Gastrocnemius medialis (tissue), 4 donors: Measurements from ENCODE around the gene LRRC1. TPM values are rescaled to one million over a fixed set of nuclear protein-coding genes. Genes with fewer than 3 reads are reported as not detected.

Experiments
- ATAC-seq, 2 donors: fragments of 150-250 bp; one replicate each; pipeline ENCODE4 v1.9.1; 2016
- DNase-seq, 2 donors: peaks; one replicate each; pipeline ENCODE4 v3.0.0-alpha.2; 2019
- H3K27ac ChIP-seq, 4 donors: fragments of 200-600 bp; sonication (generic); 1 replicate in 1 of 4; 2 replicates in 3 of 4; pipeline ENCODE4 v1.5.1; 2016 to 2018; ENCODE audit warnings: mild to moderate bottlenecking in 2 of 4, moderate library complexity in 1 of 4
- H3K27me3 ChIP-seq, 3 donors: fragments of 200-600 bp; sonication (generic) in 2 of 3; 1 replicate in 1 of 3; 2 replicates in 2 of 3; pipeline versions ENCODE4 v1.5.1 to v1.6.0; 2016 to 2019; ENCODE audit warnings: mild to moderate bottlenecking in 1 of 3, moderate library complexity in 1 of 3
- H3K36me3 ChIP-seq, 2 donors: fragments of 200-600 bp; sonication (generic) in 1 of 2; one replicate each; pipeline ENCODE4 v1.5.1; 2017 to 2018
- H3K4me1 ChIP-seq, 2 donors: fragments of 200-600 bp; sonication (generic) in 1 of 2; one replicate each; pipeline ENCODE4 v1.5.1; 2016 to 2017; ENCODE audit warnings: mild to moderate bottlenecking in 2 of 2
- H3K4me3 ChIP-seq, 4 donors: fragments of 200-600 bp; sonication (generic) in 3 of 4; 1 replicate in 1 of 4; 2 replicates in 3 of 4; pipeline ENCODE4 v1.5.1; 2016 to 2019; ENCODE audit warnings: mild to moderate bottlenecking in 2 of 4
- H3K9me3 ChIP-seq, 3 donors: fragments of 200-600 bp; sonication (generic) in 2 of 3; 1 replicate in 1 of 3; 2 replicates in 2 of 3; pipeline ENCODE4 v1.5.1; 2016 to 2019
- CTCF ChIP-seq, 5 experiments: fragments of 450-650 bp in 3 of 5; fragments of 200-600 bp in 2 of 5; sonication (generic) in 2 of 5; IDR thresholded peaks in 4 of 5; conservative IDR thresholded peaks in 1 of 5; 1 replicate in 4 of 5; 2 replicates in 1 of 5; pipeline ENCODE4 v1.5.1; 2016 to 2019; ENCODE audit warnings: antibody characterized with exemption in 5 of 5, mild to moderate bottlenecking in 3 of 5, moderate library complexity in 3 of 5
- POLR2A ChIP-seq, 2 donors: fragments of 450-650 bp; IDR thresholded peaks; one replicate each; pipeline ENCODE4 v1.6.1; 2017; ENCODE audit warnings: antibody characterized with exemption in 2 of 2, mild to moderate bottlenecking in 2 of 2, moderate library complexity in 2 of 2
- in situ Hi-C, 4 donors: fragments of 200-750 bp; cut with MboI; loops; one replicate each; pipeline versions ENCODE4 v1.15.0 to v1.8.0; 2017; ENCODE audit warnings: low sequenced_read_pairs in 4 of 4
- intact Hi-C: fragments of 100-400 bp; cut with DNase I; formaldehyde crosslinking; loops from one replicate; pipeline ENCODE4 v1.15.1; 2023; ENCODE audit warnings: low total_unique reads
- total RNA-seq, 4 donors: library from RNA; depleted of rRNA; stranded (reverse); fragments of >200 nt; gene quantifications; one replicate each; pipeline versions ENCODE4 v1.1.0 to v1.2.3, GENCODE V29; 2016

The LRRC1 gene
- total RNA-seq, 4 donors from 2014 or later = 0.67 to 8.5 (median 2.4) TPM

- no peak for DNase-seq
- intact Hi-C loops = no loop called here
- Histone ChIP-seq H3K27me3 (no peaks in the 10 kb centered on the region), H3K27ac (no peak overlapping the region), H3K36me3 (no peaks in the 10 kb centered on the region), H3K4me3 (no peak overlapping the region), H3K9me3 (no peaks in the 10 kb centered on the region), H3K4me1 (no peaks in the 10 kb centered on the region)
- TF ChIP-seq POLR2A (IDR thresholded peaks at IDR 0.05) (no peak), CTCF (IDR thresholded peaks at IDR 0.05 in 4 of 5, conservative IDR thresholded peaks at IDR 0.05 in 1 of 5) (no peak)
- ATAC-seq = peak in 1 of 2 donors; percentile 30
- in situ Hi-C loops = no loop called here
Measured at GRCh38 chr6:53910834-53911233, 116.0 kb downstream of the LRRC1 start.

- no peaks in the 10 kb centered on the region for H3K4me1 ChIP-seq
- TF ChIP-seq POLR2A (IDR thresholded peaks at IDR 0.05) (no peak), CTCF (IDR thresholded peaks at IDR 0.05 in 4 of 5, conservative IDR thresholded peaks at IDR 0.05 in 1 of 5) (no peak)
- no peak overlapping the region for H3K27ac ChIP-seq
- intact Hi-C loops (no loop called here), in situ Hi-C loops (no loop called here)
- H3K9me3 ChIP-seq = no peaks in the 10 kb centered on the region
- no peak overlapping the region for H3K4me3 ChIP-seq
- H3K27me3 ChIP-seq = no peaks in the 10 kb centered on the region
- DNase-seq = no peak
- no peaks in the 10 kb centered on the region for H3K36me3 ChIP-seq
- ATAC-seq = no peak
Measured at GRCh38 chr6:53912661-53913060, 117.9 kb downstream of the LRRC1 start.

DNA sequence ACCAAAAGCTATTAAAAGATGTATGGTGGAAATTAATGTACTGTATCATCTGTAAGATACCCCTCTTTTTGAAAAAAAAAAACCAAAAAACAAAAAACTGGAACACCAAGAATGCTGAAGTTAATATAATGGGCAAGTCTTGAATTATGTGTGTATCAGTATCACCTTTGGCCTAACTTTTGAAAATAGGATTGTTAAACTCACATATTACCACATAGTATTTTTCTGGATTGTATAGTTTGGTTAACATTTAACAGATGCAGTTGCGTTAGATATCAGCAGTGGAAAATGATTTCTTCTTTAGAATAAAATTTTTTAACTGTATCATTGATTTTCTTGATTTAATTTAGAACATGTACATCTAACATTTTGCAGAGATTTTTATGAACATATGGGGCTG is 118.5 kb downstream of the LRRC1 start:
- H3K9me3 ChIP-seq = no peaks in the 10 kb centered on the region
- ATAC-seq = no peak
- H3K27ac ChIP-seq = no peak overlapping the region
- H3K4me1 ChIP-seq = no peaks in the 10 kb centered on the region
- no peak overlapping the region for H3K4me3 ChIP-seq
- no peaks in the 10 kb centered on the region for H3K36me3 ChIP-seq
- TF ChIP-seq POLR2A (IDR thresholded peaks at IDR 0.05) (no peak), CTCF (IDR thresholded peaks at IDR 0.05 in 4 of 5, conservative IDR thresholded peaks at IDR 0.05 in 1 of 5) (no peak)
- H3K27me3 ChIP-seq = no peaks in the 10 kb centered on the region
- DNase-seq = no peak
- in situ Hi-C loops = no loop called here
- intact Hi-C loops = no loop called here

GRCh38 chr6:53915026-53915691 is 120.4 kb downstream of the LRRC1 start:
- Histone ChIP-seq H3K4me3 (no peak overlapping the region), H3K27ac (no peak overlapping the region), H3K4me1 (no peaks in the 10 kb centered on the region), H3K36me3 (no peaks in the 10 kb centered on the region), H3K27me3 (no peaks in the 10 kb centered on the region), H3K9me3 (no peaks in the 10 kb centered on the region)
- DNase-seq (no peak), ATAC-seq (no peak)
- intact Hi-C loops = no loop called here
- no peak for TF ChIP-seq CTCF (IDR thresholded peaks at IDR 0.05 in 4 of 5, conservative IDR thresholded peaks at IDR 0.05 in 1 of 5)
- no peak for TF ChIP-seq POLR2A (IDR thresholded peaks at IDR 0.05)
- in situ Hi-C loops = no loop called here
